HG03280 (cell line): Measurements from ENCODE around the gene RCC1.
"Not testable (repeated sequence)": the region's sequence is repeated elsewhere in the genome, so short reads cannot be mapped to it uniquely, and the experiment has no call there.

ENCODE experiments used
- ATAC-seq: cut with Tn5 transposase; IDR thresholded peaks from one replicate; pipeline ENCODE4 v1.9.1; 2021; ENCODE audit warnings: mild to moderate bottlenecking, moderate library complexity; ENCODE audit not compliant: unreplicated experiment

The RCC1 gene

GRCh38 chr1:28582248-28582615 is 76.4 kb downstream of the RCC1 start:
- no peak for ATAC-seq

GRCh38 chr1:28586585-28587391 is 80.9 kb downstream of the RCC1 start:
- not testable (repeated sequence) for ATAC-seq
